Gastroesophageal sphincter (tissue), 3 donors: ENCODE results near the gene PPA1.

Experiments
- EP300 ChIP-seq: sonication (generic); formaldehyde crosslinking; IDR thresholded peaks from one replicate; pipeline ENCODE4 v1.6.1; 2017; ENCODE audit warnings: antibody characterized with exemption, mild to moderate bottlenecking
- POLR2A ChIP-seq, 2 donors: fragments of 450-650 bp; IDR thresholded peaks; one replicate each; pipeline ENCODE4 v1.6.1; 2017; ENCODE audit warnings: antibody characterized with exemption in 2 of 2, mild to moderate bottlenecking in 2 of 2, moderate library complexity in 1 of 2
- TF ChIP-seq, protein P1 (sequence below), 4 experiments: fragments of 200-600 bp in 2 of 4; fragments of 450-650 bp in 2 of 4; sonication (generic) in 1 of 4; IDR thresholded peaks; one replicate each; pipeline ENCODE4 v1.5.1; 2017 to 2019; ENCODE audit warnings: antibody characterized with exemption in 4 of 4, mild to moderate bottlenecking in 2 of 4, moderate library complexity in 2 of 4

DNA sequence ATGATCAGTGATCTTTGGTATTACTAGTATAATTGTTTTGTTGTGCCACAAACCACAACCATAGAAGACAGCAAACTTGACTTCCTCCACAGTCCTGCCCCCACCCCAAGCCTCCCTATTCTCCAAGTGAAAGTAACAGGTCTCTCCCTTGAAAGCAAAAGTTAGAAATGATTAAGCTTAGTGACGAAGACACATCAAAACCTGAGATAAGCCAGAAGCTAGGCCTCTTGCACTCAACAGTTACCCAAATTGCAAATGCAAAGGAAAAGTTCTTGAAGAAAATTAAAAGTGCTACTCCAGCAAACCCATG, 70.4 kb downstream of the PPA1 start:
- TF ChIP-seq EP300 (no peak), POLR2A (IDR thresholded peaks at IDR 0.05) (no peak)
- TF ChIP-seq, protein P1, sequence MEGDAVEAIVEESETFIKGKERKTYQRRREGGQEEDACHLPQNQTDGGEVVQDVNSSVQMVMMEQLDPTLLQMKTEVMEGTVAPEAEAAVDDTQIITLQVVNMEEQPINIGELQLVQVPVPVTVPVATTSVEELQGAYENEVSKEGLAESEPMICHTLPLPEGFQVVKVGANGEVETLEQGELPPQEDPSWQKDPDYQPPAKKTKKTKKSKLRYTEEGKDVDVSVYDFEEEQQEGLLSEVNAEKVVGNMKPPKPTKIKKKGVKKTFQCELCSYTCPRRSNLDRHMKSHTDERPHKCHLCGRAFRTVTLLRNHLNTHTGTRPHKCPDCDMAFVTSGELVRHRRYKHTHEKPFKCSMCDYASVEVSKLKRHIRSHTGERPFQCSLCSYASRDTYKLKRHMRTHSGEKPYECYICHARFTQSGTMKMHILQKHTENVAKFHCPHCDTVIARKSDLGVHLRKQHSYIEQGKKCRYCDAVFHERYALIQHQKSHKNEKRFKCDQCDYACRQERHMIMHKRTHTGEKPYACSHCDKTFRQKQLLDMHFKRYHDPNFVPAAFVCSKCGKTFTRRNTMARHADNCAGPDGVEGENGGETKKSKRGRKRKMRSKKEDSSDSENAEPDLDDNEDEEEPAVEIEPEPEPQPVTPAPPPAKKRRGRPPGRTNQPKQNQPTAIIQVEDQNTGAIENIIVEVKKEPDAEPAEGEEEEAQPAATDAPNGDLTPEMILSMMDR (IDR thresholded peaks at IDR 0.05): no peak
